Measurements from ENCODE around the gene HRCT1.

DNA sequence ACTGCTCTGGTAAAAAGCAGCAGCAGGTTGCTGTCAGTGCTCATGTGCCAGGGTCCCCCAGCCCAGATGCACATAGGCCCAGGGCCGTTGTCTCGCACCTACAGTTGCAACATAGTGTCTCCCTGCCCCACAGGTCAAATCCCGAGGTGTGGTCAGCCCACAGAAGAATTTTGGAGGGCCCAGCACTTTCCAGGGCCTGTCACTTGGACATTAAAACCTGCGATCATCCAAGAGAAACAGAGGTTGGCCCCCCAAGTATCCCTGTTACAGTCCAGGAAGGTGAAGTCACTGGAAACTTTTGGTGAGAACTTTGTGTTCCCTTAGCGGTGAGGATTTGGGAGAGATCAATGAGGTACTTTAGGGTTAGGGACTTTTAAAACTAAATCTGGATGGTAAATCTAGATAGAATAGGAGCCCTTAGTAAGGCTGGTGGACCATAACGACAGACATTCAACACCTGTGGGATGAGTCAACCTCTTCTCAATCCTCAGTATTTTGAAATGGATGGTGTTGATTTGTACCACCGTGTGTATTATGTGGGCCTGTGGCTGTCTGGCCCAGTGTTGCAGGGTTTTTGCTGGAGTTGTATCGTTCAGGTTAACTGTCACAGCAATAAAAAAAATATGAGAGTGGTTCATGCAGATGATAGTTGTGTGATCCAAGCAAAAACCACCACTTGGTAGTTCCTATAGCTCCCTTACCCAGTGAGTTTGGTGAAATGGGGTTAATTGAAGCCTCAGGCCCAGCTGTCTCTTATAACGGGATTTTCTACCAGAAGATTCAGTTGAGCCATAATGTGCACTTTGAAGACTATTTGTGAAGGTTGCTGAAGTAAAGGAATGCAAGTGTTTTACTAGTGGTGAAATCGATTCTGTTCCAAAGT lies 32.7 kb downstream of the HRCT1 start:
- TF ChIP-seq, protein P1, sequence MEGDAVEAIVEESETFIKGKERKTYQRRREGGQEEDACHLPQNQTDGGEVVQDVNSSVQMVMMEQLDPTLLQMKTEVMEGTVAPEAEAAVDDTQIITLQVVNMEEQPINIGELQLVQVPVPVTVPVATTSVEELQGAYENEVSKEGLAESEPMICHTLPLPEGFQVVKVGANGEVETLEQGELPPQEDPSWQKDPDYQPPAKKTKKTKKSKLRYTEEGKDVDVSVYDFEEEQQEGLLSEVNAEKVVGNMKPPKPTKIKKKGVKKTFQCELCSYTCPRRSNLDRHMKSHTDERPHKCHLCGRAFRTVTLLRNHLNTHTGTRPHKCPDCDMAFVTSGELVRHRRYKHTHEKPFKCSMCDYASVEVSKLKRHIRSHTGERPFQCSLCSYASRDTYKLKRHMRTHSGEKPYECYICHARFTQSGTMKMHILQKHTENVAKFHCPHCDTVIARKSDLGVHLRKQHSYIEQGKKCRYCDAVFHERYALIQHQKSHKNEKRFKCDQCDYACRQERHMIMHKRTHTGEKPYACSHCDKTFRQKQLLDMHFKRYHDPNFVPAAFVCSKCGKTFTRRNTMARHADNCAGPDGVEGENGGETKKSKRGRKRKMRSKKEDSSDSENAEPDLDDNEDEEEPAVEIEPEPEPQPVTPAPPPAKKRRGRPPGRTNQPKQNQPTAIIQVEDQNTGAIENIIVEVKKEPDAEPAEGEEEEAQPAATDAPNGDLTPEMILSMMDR (IDR thresholded peaks at IDR 0.05; ENCODE audit: poor library complexity, severe bottlenecking), result no peak
- TF ChIP-seq EZH2 (IDR thresholded peaks at IDR 0.05; ENCODE audit: borderline replicate concordance, insufficient read depth, low read length, poor library complexity, severe bottlenecking) (no peak), EP300 (conservative IDR thresholded peaks at IDR 0.05; ENCODE audit: poor library complexity, severe bottlenecking) (no peak)
